ENCODE data around the gene CCDC192. TPM values are rescaled to one million over a fixed set of nuclear protein-coding genes. Genes with fewer than 3 reads are reported as not detected.
"Not testable (repeated sequence)": the region's sequence is repeated elsewhere in the genome, so short reads cannot be mapped to it uniquely, and the experiment has no call there.

CCDC192 gene
- total RNA-seq, 1 donor from 2014 or later: not detected

- intact Hi-C loops (cut with DNase I): no loop called here
These were observed 37.0 kb upstream of the CCDC192 start for GRCh38 chr5:127666043-127666716.

GRCh38 chr5:127667926-127668325 lies 35.3 kb upstream of the CCDC192 start:
- no peak for TF ChIP-seq CTCF (IDR thresholded peaks at IDR 0.05)
- H3K27me3 ChIP-seq: no peaks in the 10 kb centered on the region
- no peaks in the 10 kb centered on the region for H3K4me1 ChIP-seq
- no peak overlapping the region for H3K27ac ChIP-seq
- DNase-seq (ENCODE audit: low spot score in 2 of 2): no peak
- intact Hi-C loops (cut with DNase I): no loop called here
- no peaks in the 10 kb centered on the region for H3K36me3 ChIP-seq
- H3K4me3 ChIP-seq: no peak overlapping the region
- no peaks in the 10 kb centered on the region for H3K9me3 ChIP-seq

More at GRCh38 chr5:127666043-127666716, 37.0 kb upstream of the CCDC192 start:
- H3K4me1 ChIP-seq: no peaks in the 10 kb centered on the region
- H3K9me3 ChIP-seq: no peaks in the 10 kb centered on the region
- no peak overlapping the region for H3K4me3 ChIP-seq
- H3K27me3 ChIP-seq: no peaks in the 10 kb centered on the region
- H3K27ac ChIP-seq: no peak overlapping the region
- no peaks in the 10 kb centered on the region for H3K36me3 ChIP-seq
- TF ChIP-seq CTCF (IDR thresholded peaks at IDR 0.05): no peak
- no peak for DNase-seq (ENCODE audit: low spot score in 2 of 2)

- Histone ChIP-seq H3K4me1 (no peaks in the 10 kb centered on the region), H3K9me3 (no peaks in the 10 kb centered on the region), H3K27me3 (no peaks in the 10 kb centered on the region), H3K4me3 (no peak overlapping the region), H3K27ac (no peak overlapping the region), H3K36me3 (no peaks in the 10 kb centered on the region)
- TF ChIP-seq CTCF (IDR thresholded peaks at IDR 0.05): no peak
- intact Hi-C loops (cut with DNase I): no loop called here
- no peak for DNase-seq (ENCODE audit: low spot score in 2 of 2)
These were observed 32.0 kb upstream of the CCDC192 start for GRCh38 chr5:127671218-127671617.

GRCh38 chr5:127673117-127673800 lies 29.9 kb upstream of the CCDC192 start:
- Histone ChIP-seq H3K27me3 (no peaks in the 10 kb centered on the region), H3K36me3 (no peaks in the 10 kb centered on the region), H3K4me1 (no peaks in the 10 kb centered on the region), H3K4me3 (no peak overlapping the region), H3K27ac (no peak overlapping the region), H3K9me3 (no peaks in the 10 kb centered on the region)
- DNase-seq (ENCODE audit: low spot score in 2 of 2): no peak
- intact Hi-C loops (cut with DNase I): no loop called here
- TF ChIP-seq CTCF (IDR thresholded peaks at IDR 0.05): no peak

GRCh38 chr5:127676951-127677350 lies 26.2 kb upstream of the CCDC192 start:
- H3K27ac ChIP-seq; intact Hi-C loops (cut with DNase I); H3K4me1 ChIP-seq; H3K27me3 ChIP-seq; H3K36me3 ChIP-seq; DNase-seq (ENCODE audit: low spot score in 2 of 2); H3K9me3 ChIP-seq; H3K4me3 ChIP-seq: not testable (repeated sequence)

GRCh38 chr5:127679691-127680330 lies 23.4 kb upstream of the CCDC192 start:
- H3K4me1 ChIP-seq; H3K9me3 ChIP-seq; intact Hi-C loops (cut with DNase I); H3K27me3 ChIP-seq; H3K27ac ChIP-seq; DNase-seq (ENCODE audit: low spot score in 2 of 2); H3K36me3 ChIP-seq; H3K4me3 ChIP-seq: not testable (repeated sequence)

Measured in ascending aorta (tissue), 2 donors.